Measurements from ENCODE around the gene PTPRC.

PTPRC gene

DNA sequence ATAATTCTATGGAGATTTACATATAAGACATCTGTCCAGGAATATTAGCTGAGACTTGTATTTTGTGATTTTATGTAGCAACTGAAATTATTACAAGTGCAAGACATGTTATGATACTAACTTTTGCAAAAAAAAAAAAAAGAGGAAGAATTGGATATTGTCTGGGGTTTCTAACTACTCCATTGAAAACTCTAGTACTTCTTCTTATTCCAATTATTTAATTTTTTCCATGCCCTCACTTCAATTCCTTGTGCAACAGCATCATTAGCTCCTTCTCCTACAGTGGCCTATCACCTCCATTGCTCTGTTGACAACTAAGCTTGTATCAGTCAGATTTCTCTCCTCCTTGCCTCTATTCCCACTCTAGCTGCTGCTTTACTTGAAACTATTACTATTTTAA, 126.6 kb downstream of the PTPRC start:
- TF ChIP-seq, protein P1, sequence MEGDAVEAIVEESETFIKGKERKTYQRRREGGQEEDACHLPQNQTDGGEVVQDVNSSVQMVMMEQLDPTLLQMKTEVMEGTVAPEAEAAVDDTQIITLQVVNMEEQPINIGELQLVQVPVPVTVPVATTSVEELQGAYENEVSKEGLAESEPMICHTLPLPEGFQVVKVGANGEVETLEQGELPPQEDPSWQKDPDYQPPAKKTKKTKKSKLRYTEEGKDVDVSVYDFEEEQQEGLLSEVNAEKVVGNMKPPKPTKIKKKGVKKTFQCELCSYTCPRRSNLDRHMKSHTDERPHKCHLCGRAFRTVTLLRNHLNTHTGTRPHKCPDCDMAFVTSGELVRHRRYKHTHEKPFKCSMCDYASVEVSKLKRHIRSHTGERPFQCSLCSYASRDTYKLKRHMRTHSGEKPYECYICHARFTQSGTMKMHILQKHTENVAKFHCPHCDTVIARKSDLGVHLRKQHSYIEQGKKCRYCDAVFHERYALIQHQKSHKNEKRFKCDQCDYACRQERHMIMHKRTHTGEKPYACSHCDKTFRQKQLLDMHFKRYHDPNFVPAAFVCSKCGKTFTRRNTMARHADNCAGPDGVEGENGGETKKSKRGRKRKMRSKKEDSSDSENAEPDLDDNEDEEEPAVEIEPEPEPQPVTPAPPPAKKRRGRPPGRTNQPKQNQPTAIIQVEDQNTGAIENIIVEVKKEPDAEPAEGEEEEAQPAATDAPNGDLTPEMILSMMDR (IDR thresholded peaks at IDR 0.05; ENCODE audit: control extremely low read depth, extremely low read depth, low read depth, missing control alignments) = no peak
- no peak for DNase-seq (ENCODE audit: extremely low spot score)
- ChIA-PET CTCF (interaction anchor here (1.0 to 10.1 kb wide), 4 partner anchors 9 to 477 kb away, joined by 3 to 43 read pairs (median 4); no protein-coding TSS in a partner anchor), POLR2A (interaction anchor here (0.7 kb wide), 1 partner anchor 589 kb away, joined by 4 read pairs; no protein-coding TSS in a partner anchor)

DNA sequence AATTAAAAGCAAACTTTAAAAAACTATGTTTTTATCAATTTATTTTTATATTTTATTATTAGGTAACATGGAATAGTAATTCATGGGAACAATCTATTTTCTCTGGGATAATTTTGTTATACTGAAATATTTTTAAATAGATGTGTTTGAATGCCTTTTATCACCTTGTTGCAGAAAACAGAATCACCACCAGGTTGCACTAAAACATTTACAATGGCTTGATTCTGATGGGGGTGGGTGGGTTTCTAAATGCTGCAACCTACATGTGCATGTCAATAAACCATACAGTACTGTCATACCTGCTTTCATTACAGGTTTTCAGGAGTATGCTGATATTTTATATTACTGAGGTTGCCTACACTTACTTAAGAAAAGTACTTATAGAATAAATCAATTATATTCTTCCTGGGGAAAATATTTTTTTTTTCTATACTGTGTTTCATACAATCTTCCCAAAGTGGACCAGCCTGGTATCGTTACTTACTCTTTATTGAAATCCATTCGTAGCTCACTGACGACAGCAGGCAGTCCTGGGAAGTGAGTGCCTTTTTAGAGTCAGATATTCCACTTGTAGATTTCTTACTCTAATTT, 132.8 kb downstream of the PTPRC start:
- TF ChIP-seq, protein P1 (IDR thresholded peaks at IDR 0.05; ENCODE audit: control extremely low read depth, extremely low read depth, low read depth, missing control alignments) = peak; percentile 40
- peak; percentile 11 for DNase-seq (ENCODE audit: extremely low spot score)
- POLR2A ChIA-PET = no interaction called here
- CTCF ChIA-PET = interaction anchor here (1.1 to 1.4 kb wide), 3 partner anchors 40 to 472 kb away, joined by 3 to 7 read pairs (median 3); no protein-coding TSS in a partner anchor

DNA sequence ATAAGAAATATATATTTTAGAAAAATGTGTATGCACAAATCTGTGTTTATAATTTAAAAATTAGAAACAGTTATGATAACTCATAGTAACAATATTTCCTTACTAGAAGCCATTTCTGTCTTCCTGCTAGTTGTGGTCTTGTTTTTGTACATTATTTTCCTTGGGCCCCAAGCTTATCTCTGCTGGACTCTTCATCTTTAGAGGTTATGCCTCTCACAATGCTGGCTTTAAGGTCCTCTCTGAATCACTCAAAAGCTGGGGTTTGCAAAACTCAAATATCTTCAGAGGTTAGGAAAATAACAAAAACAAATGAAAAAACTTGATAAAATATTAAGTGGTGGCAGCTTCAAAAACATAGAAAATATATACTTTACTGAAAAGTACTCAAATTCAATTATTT, 133.8 kb downstream of the PTPRC start:
- DNase-seq (ENCODE audit: extremely low spot score) = no peak
- CTCF ChIA-PET = interaction anchor here (1.1 to 1.4 kb wide), 4 partner anchors 17 to 471 kb away, joined by 3 to 7 read pairs (median 3); no protein-coding TSS in a partner anchor
- TF ChIP-seq, protein P1 (IDR thresholded peaks at IDR 0.05; ENCODE audit: control extremely low read depth, extremely low read depth, low read depth, missing control alignments) = no peak
- POLR2A ChIA-PET = no interaction called here

DNA sequence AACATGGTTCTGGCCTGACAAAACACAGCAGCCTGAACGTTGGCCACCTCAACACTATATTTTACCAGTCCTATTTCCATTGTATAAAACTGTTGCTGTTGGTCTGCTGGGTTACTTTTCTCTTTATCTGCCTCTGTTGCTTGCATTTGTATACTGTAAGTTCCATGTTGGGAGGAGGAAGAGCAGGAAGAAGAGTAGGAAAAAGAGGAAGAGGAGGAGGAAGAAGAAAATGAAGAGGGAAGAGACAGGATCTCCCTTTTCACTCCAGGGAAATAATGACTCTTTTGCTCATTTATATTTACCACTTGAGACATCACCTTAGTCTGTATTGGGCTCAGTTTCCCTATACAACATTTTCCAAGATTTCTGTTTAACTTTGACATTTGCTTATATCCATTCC, 134.2 kb downstream of the PTPRC start:
- POLR2A ChIA-PET = no interaction called here
- CTCF ChIA-PET = interaction anchor here (0.7 to 2.2 kb wide), 5 partner anchors 9 to 475 kb away, joined by 3 to 6 read pairs (median 3); no protein-coding TSS in a partner anchor
- TF ChIP-seq, protein P1 (IDR thresholded peaks at IDR 0.05; ENCODE audit: control extremely low read depth, extremely low read depth, low read depth, missing control alignments) = no peak
- no peak for DNase-seq (ENCODE audit: extremely low spot score)

DNA sequence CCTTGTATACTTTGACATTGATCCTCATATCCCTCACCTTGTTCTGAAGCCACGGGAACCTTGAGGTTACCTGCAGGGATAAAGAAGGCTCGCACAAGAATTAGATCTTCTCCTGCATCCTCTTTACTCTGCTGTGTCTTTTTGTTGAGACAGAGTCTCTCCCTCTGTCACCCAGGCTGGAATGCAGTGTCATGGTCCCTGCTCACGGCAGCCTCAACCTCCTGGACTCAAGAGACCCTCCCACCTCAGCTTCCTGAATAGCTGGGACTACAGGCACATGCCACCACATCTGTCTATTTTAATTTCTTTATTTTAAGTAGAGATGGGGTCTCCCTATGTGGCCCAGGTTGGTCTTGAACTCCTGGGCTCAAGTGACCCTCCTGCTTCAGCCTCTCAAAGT, 134.7 kb downstream of the PTPRC start:
- ChIA-PET POLR2A (no interaction called here), CTCF (interaction anchor here (0.7 to 2.2 kb wide), 5 partner anchors 9 to 474 kb away, joined by 3 to 6 read pairs (median 3); no protein-coding TSS in a partner anchor)
- no peak for DNase-seq (ENCODE audit: extremely low spot score)
- TF ChIP-seq, protein P1 (IDR thresholded peaks at IDR 0.05; ENCODE audit: control extremely low read depth, extremely low read depth, low read depth, missing control alignments) = no peak

DNA sequence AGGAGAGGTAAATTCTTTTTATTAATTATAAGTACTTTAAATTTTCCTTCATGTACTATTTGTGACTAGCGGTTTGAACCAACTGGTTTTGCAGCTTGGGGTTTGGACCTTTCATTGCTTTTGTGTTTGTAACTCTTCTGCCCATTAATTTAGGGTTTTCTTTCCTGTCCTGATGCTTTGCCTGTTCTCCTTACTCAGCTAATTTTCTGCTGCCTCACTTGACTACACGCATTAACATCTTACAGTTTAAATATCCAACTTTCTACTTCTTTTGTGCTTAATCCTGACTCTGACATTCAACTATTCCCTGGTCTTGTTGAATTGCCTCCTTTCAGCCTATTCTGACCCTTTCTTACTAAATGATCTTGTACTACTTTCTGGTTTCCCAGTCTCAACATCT, 135.6 kb downstream of the PTPRC start:
- ChIA-PET CTCF (interaction anchor here (1.8 to 2.2 kb wide), 2 partner anchors 12 to 469 kb away, joined by 6 read pairs; no protein-coding TSS in a partner anchor), POLR2A (no interaction called here)
- DNase-seq (ENCODE audit: extremely low spot score) = no peak
- TF ChIP-seq, protein P1 (IDR thresholded peaks at IDR 0.05; ENCODE audit: control extremely low read depth, extremely low read depth, low read depth, missing control alignments) = no peak
